Cortex of kidney (tissue), 1 donor: Measurements from ENCODE around the gene SRR.

Experiments
- DNase-seq: peaks from one replicate; lab custom pipeline; 2025; lab: John Stamatoyannopoulos, UW

SRR gene

GRCh38 chr17:2372180-2372579, 68.4 kb downstream of the SRR start:
- DNase-seq: no peak

- no peak for DNase-seq
These were observed 68.9 kb downstream of the SRR start for GRCh38 chr17:2372681-2373080.

GRCh38 chr17:2373179-2373578, 69.4 kb downstream of the SRR start:
- DNase-seq: no peak
